Measurements from ENCODE around the gene HPN. TPM values are rescaled to one million over a fixed set of nuclear protein-coding genes. Genes with fewer than 3 reads are reported as not detected.
"Not testable (repeated sequence)": the region's sequence is repeated elsewhere in the genome, so short reads cannot be mapped to it uniquely, and the experiment has no call there.

HPN gene
- total RNA-seq, 6 experiments from 2014 or later = not detected

GRCh38 chr19:35027851-35028599, 13.5 kb upstream of the HPN start:
- H3K4me3 Mint-ChIP-seq = no peak overlapping the region
- no peak for DNase-seq
- no peak overlapping the region for H3K27ac Mint-ChIP-seq
- peaks cover 9% of the 10 kb centered on the region for H3K4me1 Mint-ChIP-seq (ENCODE audit: low read depth)
- no peak for TF ChIP-seq CTCF (IDR thresholded peaks at IDR 0.05)
- H3K9me3 Mint-ChIP-seq = no peaks in the 10 kb centered on the region
- peaks cover 15% of the 10 kb centered on the region; the same call in 1 of the 2 replicates for H3K36me3 Mint-ChIP-seq (ENCODE audit: low read depth)
- H3K27me3 Mint-ChIP-seq (ENCODE audit: insufficient read depth) = peaks cover 5% of the 10 kb centered on the region

GRCh38 chr19:35028600-35028885, 13.0 kb upstream of the HPN start:
- H3K27me3 Mint-ChIP-seq (ENCODE audit: insufficient read depth); H3K4me3 Mint-ChIP-seq; H3K27ac Mint-ChIP-seq; H3K9me3 Mint-ChIP-seq; DNase-seq; H3K4me1 Mint-ChIP-seq (ENCODE audit: low read depth): not testable (repeated sequence)
- peaks cover 15% of the 10 kb centered on the region; the same call in 1 of the 2 replicates for H3K36me3 Mint-ChIP-seq (ENCODE audit: low read depth)

- DNase-seq; H3K27ac Mint-ChIP-seq; H3K27me3 Mint-ChIP-seq (ENCODE audit: insufficient read depth); H3K9me3 Mint-ChIP-seq; H3K4me1 Mint-ChIP-seq (ENCODE audit: low read depth): not testable (repeated sequence)
- Mint-ChIP-seq H3K36me3 (ENCODE audit: low read depth) (peaks cover 15% of the 10 kb centered on the region; the same call in 1 of the 2 replicates), H3K4me3 (peak overlapping the region; percentile 32; the same call in 1 of the 2 replicates)
Observed at GRCh38 chr19:35029275-35029736, 12.2 kb upstream of the HPN start.

GRCh38 chr19:35029737-35030256, 11.7 kb upstream of the HPN start:
- H3K4me3 Mint-ChIP-seq = peak overlapping the region; percentile 32; the same call in 1 of the 2 replicates
- peaks cover 9% of the 10 kb centered on the region for H3K4me1 Mint-ChIP-seq (ENCODE audit: low read depth)

GRCh38 chr19:35030257-35031071, 11.1 kb upstream of the HPN start, which contains the start of gene SCN1B:
Gene SCN1B, plus strand, starts transcription at chr19:35030470. Its CDS starts 351 bp downstream, at chr19:35030821.
- Mint-ChIP-seq H3K4me3 (peak within 1 kb of the TSS; percentile 90), H3K27ac (peak within 1 kb of the TSS; percentile 15; the same call in 1 of the 2 replicates), H3K36me3 (ENCODE audit: low read depth) (peaks cover 15% of the 10 kb centered on the region; the same call in 1 of the 2 replicates), H3K4me1 (ENCODE audit: low read depth) (peaks cover 9% of the 10 kb centered on the region), H3K9me3 (no peaks in the 10 kb centered on the region), H3K27me3 (ENCODE audit: insufficient read depth) (peaks cover 5% of the 10 kb centered on the region)
- DNase-seq = peak; percentile 26
- no peak for TF ChIP-seq CTCF (IDR thresholded peaks at IDR 0.05)

More at GRCh38 chr19:35029737-35030256, 11.7 kb upstream of the HPN start:
- H3K36me3 Mint-ChIP-seq (ENCODE audit: low read depth) = peaks cover 15% of the 10 kb centered on the region; the same call in 1 of the 2 replicates
- peaks cover 5% of the 10 kb centered on the region for H3K27me3 Mint-ChIP-seq (ENCODE audit: insufficient read depth)
- H3K9me3 Mint-ChIP-seq = no peaks in the 10 kb centered on the region
- no peak for DNase-seq
- TF ChIP-seq CTCF (IDR thresholded peaks at IDR 0.05) = no peak
- no peak overlapping the region for H3K27ac Mint-ChIP-seq

GRCh38 chr19:35031072-35031881, 10.2 kb upstream of the HPN start:
- Mint-ChIP-seq H3K4me1 (ENCODE audit: low read depth) (peaks cover 9% of the 10 kb centered on the region), H3K9me3 (no peaks in the 10 kb centered on the region), H3K27ac (peak overlapping the region; percentile 15; the same call in 1 of the 2 replicates), H3K27me3 (ENCODE audit: insufficient read depth) (peaks cover 5% of the 10 kb centered on the region), H3K36me3 (ENCODE audit: low read depth) (peaks cover 15% of the 10 kb centered on the region; the same call in 1 of the 2 replicates), H3K4me3 (peak overlapping the region; percentile 90)
- TF ChIP-seq CTCF (IDR thresholded peaks at IDR 0.05) = no peak
- DNase-seq = no peak
